SK-N-SH treated with all-trans-retinoic acid at 6 μM for 48 hours (cell line): ENCODE results near the gene ZC3H7B.

Source experiments
- ATAC-seq: fragments of 200-7000 bp; cut with Tn5 transposase; 3 replicates; pipeline ENCODE4 v1.9.1; 2020; ENCODE audit warnings: mild to moderate bottlenecking, moderate library complexity
- ARNTL ChIP-seq: fragments of 450-650 bp; formaldehyde crosslinking; IDR thresholded peaks from 2 replicates; pipeline ENCODE4 v1.5.0; 2020; ENCODE audit warnings: low read depth, mild to moderate bottlenecking, moderate library complexity, borderline replicate concordance
- BACH2 ChIP-seq: fragments of 250-450 bp; sonication (Bioruptor Pico); IDR thresholded peaks from 2 replicates; pipeline ENCODE4 v1.9.0; 2021; ENCODE audit warnings: mild to moderate bottlenecking, borderline replicate concordance
- CSDC2 ChIP-seq: fragments of 250-450 bp; sonication (Bioruptor Pico); IDR thresholded peaks from 2 replicates; pipeline ENCODE4 v1.5.0; 2020; ENCODE audit warnings: mild to moderate bottlenecking, moderate library complexity
- ESRRG ChIP-seq: fragments of 250-450 bp; sonication (Bioruptor Pico); IDR thresholded peaks from 2 replicates; pipeline ENCODE4 v1.6.1; 2021; ENCODE audit warnings: mild to moderate bottlenecking
- ISL1 ChIP-seq: fragments of 250-450 bp; sonication (Bioruptor Pico); IDR thresholded peaks from 2 replicates; pipeline ENCODE4 v2.1.2; 2022; ENCODE audit warnings: mild to moderate bottlenecking, moderate library complexity
- OSR1 ChIP-seq: fragments of 250-450 bp; sonication (Bioruptor Pico); IDR thresholded peaks from 2 replicates; pipeline ENCODE4 v1.8.0; 2022; ENCODE audit warnings: moderate library complexity, mild to moderate bottlenecking, inconsistent platforms
- PATZ1 ChIP-seq: fragments of 250-450 bp; sonication (Bioruptor Pico); IDR thresholded peaks from 2 replicates; pipeline ENCODE4 v1.8.0; 2020; ENCODE audit warnings: mild to moderate bottlenecking, moderate library complexity, borderline replicate concordance
- PPARA ChIP-seq: fragments of 250-450 bp; sonication (Bioruptor Pico); IDR thresholded peaks from 2 replicates; pipeline ENCODE4 v1.5.0; 2020; ENCODE audit warnings: mild to moderate bottlenecking, borderline replicate concordance
- RARB ChIP-seq: fragments of 250-450 bp; sonication (Bioruptor Pico); IDR thresholded peaks from 2 replicates; pipeline ENCODE4 v1.8.0; 2021; ENCODE audit warnings: mild to moderate bottlenecking, moderate library complexity
- SNAI2 ChIP-seq: fragments of 250-450 bp; sonication (Bioruptor Pico); IDR thresholded peaks from 2 replicates; pipeline ENCODE4 v1.5.0; 2020; ENCODE audit warnings: mild to moderate bottlenecking, moderate library complexity
- TCF4 ChIP-seq: fragments of 250-450 bp; sonication (Bioruptor Pico); IDR thresholded peaks from 2 replicates; pipeline ENCODE4 v1.8.0; 2021; ENCODE audit warnings: mild to moderate bottlenecking, moderate library complexity, borderline replicate concordance
- ZC3H10 ChIP-seq: fragments of 250-450 bp; sonication (Bioruptor Pico); IDR thresholded peaks from 2 replicates; pipeline ENCODE4 v1.5.1; 2021; ENCODE audit warnings: mild to moderate bottlenecking, moderate library complexity
- ZNF565 ChIP-seq: fragments of 450-650 bp; formaldehyde crosslinking; conservative IDR thresholded peaks from 2 replicates; pipeline ENCODE4 v1.5.0; 2020; ENCODE audit warnings: low read depth, mild to moderate bottlenecking, moderate library complexity
- ZNF70 ChIP-seq: fragments of 450-650 bp; formaldehyde crosslinking; IDR thresholded peaks from 2 replicates; pipeline ENCODE4 v1.5.0; 2020; ENCODE audit warnings: mild to moderate bottlenecking, moderate library complexity
- TF ChIP-seq, protein P1 (sequence below): fragments of 250-450 bp; sonication (Bioruptor Pico); IDR thresholded peaks from 2 replicates; pipeline ENCODE4 v1.8.0; 2021; ENCODE audit warnings: low read depth, mild to moderate bottlenecking, moderate library complexity, borderline replicate concordance
- TF ChIP-seq, protein P2 (sequence below): fragments of 250-450 bp; sonication (Bioruptor Pico); IDR thresholded peaks from 2 replicates; pipeline ENCODE4 v1.5.1; 2021; ENCODE audit warnings: mild to moderate bottlenecking, moderate library complexity
- TF ChIP-seq, protein P3 (sequence below): fragments of 250-450 bp; sonication (Bioruptor Pico); IDR thresholded peaks from 2 replicates; pipeline ENCODE4 v1.5.0; 2020; ENCODE audit warnings: mild to moderate bottlenecking, moderate library complexity
- TF ChIP-seq, protein P4 (sequence below): fragments of 250-450 bp; sonication (Bioruptor Pico); IDR thresholded peaks from 2 replicates; pipeline ENCODE4 v1.5.1; 2020; ENCODE audit warnings: low read depth, mild to moderate bottlenecking, moderate library complexity

ZC3H7B gene

DNA sequence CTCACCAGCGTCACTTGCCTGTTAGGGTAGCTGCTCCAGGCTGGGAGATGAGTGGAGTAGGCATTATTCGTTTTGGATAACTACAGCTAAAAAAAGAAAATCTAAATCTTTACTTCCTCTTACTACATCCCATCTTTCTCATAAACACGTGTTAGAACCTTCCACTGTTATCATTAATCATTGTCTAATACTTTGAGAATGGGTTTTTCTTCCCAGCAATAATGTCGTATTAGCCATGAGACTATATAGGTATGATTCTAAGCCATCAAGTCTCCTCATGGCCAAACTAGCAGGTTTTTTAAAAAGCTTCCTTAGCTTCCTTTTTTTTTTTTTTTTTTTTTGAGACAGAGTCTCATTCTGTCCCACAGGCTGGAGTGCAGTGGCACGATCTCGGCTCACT lies 76.5 kb downstream of the ZC3H7B start:
- no peak for ATAC-seq

DNA sequence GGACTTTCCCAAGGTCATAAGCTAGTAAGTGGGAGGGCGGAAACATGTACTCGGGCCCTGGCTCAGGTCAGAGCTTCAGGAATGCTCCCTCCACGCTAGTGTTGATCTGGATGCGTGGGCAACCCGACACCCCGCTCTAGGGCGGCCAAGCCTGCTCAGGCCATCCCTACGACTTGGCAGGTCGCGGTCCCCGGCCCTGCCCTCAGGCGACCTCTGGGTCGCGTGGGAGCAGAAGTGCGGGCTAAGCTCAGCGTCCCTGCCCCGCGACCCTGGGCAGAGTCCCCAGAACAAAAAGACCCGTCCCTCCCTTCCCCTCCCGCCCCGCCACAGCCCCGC lies 79.6 kb downstream of the ZC3H7B start:
- TF ChIP-seq ESRRG (CRISPR knock-in tag) (no peak), ISL1 (CRISPR knock-in tag) (no peak), BACH2 (CRISPR knock-in tag) (no peak), ZNF565 (CRISPR knock-in tag) (no peak), OSR1 (no peak), SNAI2 (no peak), ZC3H10 (no peak), RARB (no peak), ARNTL (CRISPR knock-in tag) (no peak), ZNF70 (CRISPR knock-in tag) (no peak), PATZ1 (CRISPR knock-in tag) (no peak), CSDC2 (no peak)
- TF ChIP-seq, protein P1, sequence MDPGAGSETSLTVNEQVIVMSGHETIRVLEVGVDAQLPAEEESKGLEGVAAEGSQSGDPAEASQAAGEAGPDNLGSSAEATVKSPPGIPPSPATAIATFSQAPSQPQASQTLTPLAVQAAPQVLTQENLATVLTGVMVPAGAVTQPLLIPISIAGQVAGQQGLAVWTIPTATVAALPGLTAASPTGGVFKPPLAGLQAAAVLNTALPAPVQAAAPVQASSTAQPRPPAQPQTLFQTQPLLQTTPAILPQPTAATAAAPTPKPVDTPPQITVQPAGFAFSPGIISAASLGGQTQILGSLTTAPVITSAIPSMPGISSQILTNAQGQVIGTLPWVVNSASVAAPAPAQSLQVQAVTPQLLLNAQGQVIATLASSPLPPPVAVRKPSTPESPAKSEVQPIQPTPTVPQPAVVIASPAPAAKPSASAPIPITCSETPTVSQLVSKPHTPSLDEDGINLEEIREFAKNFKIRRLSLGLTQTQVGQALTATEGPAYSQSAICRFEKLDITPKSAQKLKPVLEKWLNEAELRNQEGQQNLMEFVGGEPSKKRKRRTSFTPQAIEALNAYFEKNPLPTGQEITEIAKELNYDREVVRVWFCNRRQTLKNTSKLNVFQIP (CRISPR knock-in tag), result no peak
- TF ChIP-seq, protein P2, sequence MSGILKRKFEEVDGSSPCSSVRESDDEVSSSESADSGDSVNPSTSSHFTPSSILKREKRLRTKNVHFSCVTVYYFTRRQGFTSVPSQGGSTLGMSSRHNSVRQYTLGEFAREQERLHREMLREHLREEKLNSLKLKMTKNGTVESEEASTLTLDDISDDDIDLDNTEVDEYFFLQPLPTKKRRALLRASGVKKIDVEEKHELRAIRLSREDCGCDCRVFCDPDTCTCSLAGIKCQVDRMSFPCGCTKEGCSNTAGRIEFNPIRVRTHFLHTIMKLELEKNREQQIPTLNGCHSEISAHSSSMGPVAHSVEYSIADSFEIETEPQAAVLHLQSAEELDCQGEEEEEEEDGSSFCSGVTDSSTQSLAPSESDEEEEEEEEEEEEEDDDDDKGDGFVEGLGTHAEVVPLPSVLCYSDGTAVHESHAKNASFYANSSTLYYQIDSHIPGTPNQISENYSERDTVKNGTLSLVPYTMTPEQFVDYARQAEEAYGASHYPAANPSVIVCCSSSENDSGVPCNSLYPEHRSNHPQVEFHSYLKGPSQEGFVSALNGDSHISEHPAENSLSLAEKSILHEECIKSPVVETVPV, result no peak
- TF ChIP-seq, protein P3, sequence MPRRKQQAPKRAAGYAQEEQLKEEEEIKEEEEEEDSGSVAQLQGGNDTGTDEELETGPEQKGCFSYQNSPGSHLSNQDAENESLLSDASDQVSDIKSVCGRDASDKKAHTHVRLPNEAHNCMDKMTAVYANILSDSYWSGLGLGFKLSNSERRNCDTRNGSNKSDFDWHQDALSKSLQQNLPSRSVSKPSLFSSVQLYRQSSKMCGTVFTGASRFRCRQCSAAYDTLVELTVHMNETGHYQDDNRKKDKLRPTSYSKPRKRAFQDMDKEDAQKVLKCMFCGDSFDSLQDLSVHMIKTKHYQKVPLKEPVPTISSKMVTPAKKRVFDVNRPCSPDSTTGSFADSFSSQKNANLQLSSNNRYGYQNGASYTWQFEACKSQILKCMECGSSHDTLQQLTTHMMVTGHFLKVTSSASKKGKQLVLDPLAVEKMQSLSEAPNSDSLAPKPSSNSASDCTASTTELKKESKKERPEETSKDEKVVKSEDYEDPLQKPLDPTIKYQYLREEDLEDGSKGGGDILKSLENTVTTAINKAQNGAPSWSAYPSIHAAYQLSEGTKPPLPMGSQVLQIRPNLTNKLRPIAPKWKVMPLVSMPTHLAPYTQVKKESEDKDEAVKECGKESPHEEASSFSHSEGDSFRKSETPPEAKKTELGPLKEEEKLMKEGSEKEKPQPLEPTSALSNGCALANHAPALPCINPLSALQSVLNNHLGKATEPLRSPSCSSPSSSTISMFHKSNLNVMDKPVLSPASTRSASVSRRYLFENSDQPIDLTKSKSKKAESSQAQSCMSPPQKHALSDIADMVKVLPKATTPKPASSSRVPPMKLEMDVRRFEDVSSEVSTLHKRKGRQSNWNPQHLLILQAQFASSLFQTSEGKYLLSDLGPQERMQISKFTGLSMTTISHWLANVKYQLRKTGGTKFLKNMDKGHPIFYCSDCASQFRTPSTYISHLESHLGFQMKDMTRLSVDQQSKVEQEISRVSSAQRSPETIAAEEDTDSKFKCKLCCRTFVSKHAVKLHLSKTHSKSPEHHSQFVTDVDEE (CRISPR knock-in tag), result no peak
- peak; percentile 76 for ATAC-seq

More for the DNA sequence above, 76.5 kb downstream of the ZC3H7B start:
- no peak for TF ChIP-seq TCF4 (CRISPR knock-in tag)
- TF ChIP-seq OSR1, result no peak
- TF ChIP-seq, protein P3 (CRISPR knock-in tag), result no peak
- TF ChIP-seq, protein P4, sequence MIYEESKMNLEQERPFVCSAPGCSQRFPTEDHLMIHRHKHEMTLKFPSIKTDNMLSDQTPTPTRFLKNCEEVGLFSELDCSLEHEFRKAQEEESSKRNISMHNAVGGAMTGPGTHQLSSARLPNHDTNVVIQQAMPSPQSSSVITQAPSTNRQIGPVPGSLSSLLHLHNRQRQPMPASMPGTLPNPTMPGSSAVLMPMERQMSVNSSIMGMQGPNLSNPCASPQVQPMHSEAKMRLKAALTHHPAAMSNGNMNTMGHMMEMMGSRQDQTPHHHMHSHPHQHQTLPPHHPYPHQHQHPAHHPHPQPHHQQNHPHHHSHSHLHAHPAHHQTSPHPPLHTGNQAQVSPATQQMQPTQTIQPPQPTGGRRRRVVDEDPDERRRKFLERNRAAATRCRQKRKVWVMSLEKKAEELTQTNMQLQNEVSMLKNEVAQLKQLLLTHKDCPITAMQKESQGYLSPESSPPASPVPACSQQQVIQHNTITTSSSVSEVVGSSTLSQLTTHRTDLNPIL (CRISPR knock-in tag), result no peak
- no peak for TF ChIP-seq ZC3H10
- TF ChIP-seq PPARA (CRISPR knock-in tag), result no peak
- no peak for TF ChIP-seq ZNF70 (CRISPR knock-in tag)
- no peak for TF ChIP-seq ISL1 (CRISPR knock-in tag)
- TF ChIP-seq, protein P2, result no peak
- TF ChIP-seq BACH2 (CRISPR knock-in tag), result no peak
- TF ChIP-seq ZNF565 (CRISPR knock-in tag), result no peak
- TF ChIP-seq RARB, result no peak
- TF ChIP-seq SNAI2, result no peak
- TF ChIP-seq ESRRG (CRISPR knock-in tag), result no peak
- no peak for TF ChIP-seq CSDC2
- TF ChIP-seq, all 23 proteins: peak for 0
